Upper lobe of left lung (tissue), 4 donors: ENCODE results near the gene ATP9B.

Experiments
- CTCF ChIP-seq, 6 experiments: fragments of 450-650 bp in 4 of 6; fragments of 200-600 bp in 2 of 6; sonication (generic) in 2 of 6; IDR thresholded peaks; one replicate each; pipeline ENCODE4 v1.5.1; 2016 to 2019; ENCODE audit warnings: antibody characterized with exemption in 6 of 6
- EP300 ChIP-seq, 4 donors: sonication (generic); formaldehyde crosslinking; IDR thresholded peaks; one replicate each; pipeline ENCODE4 v1.5.1; 2017; ENCODE audit warnings: antibody characterized with exemption in 4 of 4, control low read depth in 2 of 4
- POLR2AphosphoS5 ChIP-seq, 2 donors: sonication (generic); formaldehyde crosslinking; IDR thresholded peaks; one replicate each; pipeline ENCODE4 v1.5.1; 2017; ENCODE audit warnings: antibody characterized with exemption in 2 of 2

- no peak for TF ChIP-seq CTCF (IDR thresholded peaks at IDR 0.05)
- no peak for TF ChIP-seq EP300 (IDR thresholded peaks at IDR 0.05)
- no peak for TF ChIP-seq POLR2AphosphoS5 (IDR thresholded peaks at IDR 0.05)
These were observed 95.5 kb downstream of the ATP9B start for GRCh38 chr18:79164706-79165105.
